Adrenal gland (tissue), 12 donors: Measurements from ENCODE around the gene PGBD5. TPM values are rescaled to one million over a fixed set of nuclear protein-coding genes. Genes with fewer than 3 reads are reported as not detected.
A peak's percentile ranks its signal among the peaks of the same experiment; 100 is the strongest.

Experiments used
- DNase-seq, 7 donors: peaks; one replicate each; pipeline ENCODE4 v3.0.0-alpha.2; 2019 to 2020
- H3K27ac ChIP-seq, 5 donors: fragments of 200-600 bp; sonication (generic) in 4 of 5; 1 replicate in 3 of 5; 2 replicates in 2 of 5; pipeline versions ENCODE4 v1.5.1 to v1.8.0; 2016 to 2020; ENCODE audit warnings: mild to moderate bottlenecking in 1 of 5
- H3K27me3 ChIP-seq: fragments of 200-600 bp; 2 replicates; pipeline ENCODE4 v1.8.0; 2021
- H3K36me3 ChIP-seq, 2 donors: fragments of 200-600 bp; replicated peaks in 1 of 2; 1 replicate in 1 of 2; 2 replicates in 1 of 2; pipeline versions ENCODE4 v1.5.1 to v1.8.0; 2018 to 2022
- H3K4me1 ChIP-seq, 2 donors: fragments of 200-600 bp; replicated peaks in 1 of 2; 1 replicate in 1 of 2; 2 replicates in 1 of 2; pipeline versions ENCODE4 v1.5.1 to v1.8.0; 2018 to 2021
- H3K4me3 ChIP-seq, 4 donors: fragments of 200-600 bp; sonication (generic) in 3 of 4; one replicate each; pipeline ENCODE4 v1.5.1; 2016 to 2018
- H3K9me3 ChIP-seq, 3 donors: fragments of 200-600 bp; sonication (generic) in 1 of 3; replicated peaks in 1 of 3; 1 replicate in 2 of 3; 2 replicates in 1 of 3; pipeline versions ENCODE4 v1.5.1 to v1.8.0; 2016 to 2021
- POLR2A ChIP-seq, 2 donors: fragments of 450-650 bp; IDR thresholded peaks; one replicate each; pipeline ENCODE4 v1.6.1; 2017; ENCODE audit warnings: antibody characterized with exemption in 2 of 2, mild to moderate bottlenecking in 2 of 2, moderate library complexity in 1 of 2
- WGBS, 4 donors: extraction: QIAGEN DNeasy Blood & Tissue Kit in 2 of 4; methylation state at CpG; one replicate each; pipeline versions ENCODE4 v1.1.5 to v1.1.7; 2013 to 2017; 5-methylcytosine and 5-hydroxymethylcytosine counted together
- intact Hi-C, 2 donors: fragments of 100-400 bp; cut with DNase I; formaldehyde crosslinking; loops; one replicate each; pipeline versions ENCODE4 v1.14.1 to v1.15.0; 2022 to 2023
- polyA plus RNA-seq, 3 donors: library from polyadenylated mRNA; stranded (reverse); fragments of 200-250 nt in 2 of 3; fragments of 350-450 nt in 1 of 3; fragmentation: Illumina TruSeq in 1 of 3; extraction: RNeasy Lipid Tissue Mini Kit (QIAGEN cat#74804) in 1 of 3; gene quantifications; one replicate each; pipeline ENCODE4 v1.2.3, GENCODE V29; 2013 to 2014
- total RNA-seq, 9 donors: library from RNA; depleted of rRNA in 4 of 9; stranded (reverse); fragments of >200 nt in 4 of 9; fragments of 120-200 nt in 1 of 9; fragmentation: NEBNext Ultra II Directional in 1 of 9; extraction: Animal tissue kit (Norgen Biotek cat#: 25700) in 1 of 9; gene quantifications; one replicate each; pipeline versions ENCODE4 v1.1.0 to v1.2.4, GENCODE V29; 2013 to 2023
- TF ChIP-seq, protein P1 (sequence below), 6 experiments: fragments of 450-650 bp in 4 of 6; fragments of 200-600 bp in 2 of 6; sonication (generic) in 1 of 6; IDR thresholded peaks; 1 replicate in 5 of 6; 2 replicates in 1 of 6; pipeline versions ENCODE4 v1.5.1 to v1.8.0; 2016 to 2021; ENCODE audit warnings: antibody characterized with exemption in 6 of 6, mild to moderate bottlenecking in 2 of 6, moderate library complexity in 1 of 6
- donor health status: healthy with polysubstance abuse.
- donor health status: Bipolar disorder and iron deficiency.
- donor health status: DM: yes; HTN: yes; CAD: no.
- donor health status: DM: no; HTN: no; CAD: no.
- donor health status: DM: no; HTN: no; CAD: no.
- donor health status: DM: yes; HTN: yes; CAD: no.

PGBD5 gene
- total and polyA plus RNA-seq, 12 donors = 1.5 to 27.9 (median 9.9) TPM

DNA sequence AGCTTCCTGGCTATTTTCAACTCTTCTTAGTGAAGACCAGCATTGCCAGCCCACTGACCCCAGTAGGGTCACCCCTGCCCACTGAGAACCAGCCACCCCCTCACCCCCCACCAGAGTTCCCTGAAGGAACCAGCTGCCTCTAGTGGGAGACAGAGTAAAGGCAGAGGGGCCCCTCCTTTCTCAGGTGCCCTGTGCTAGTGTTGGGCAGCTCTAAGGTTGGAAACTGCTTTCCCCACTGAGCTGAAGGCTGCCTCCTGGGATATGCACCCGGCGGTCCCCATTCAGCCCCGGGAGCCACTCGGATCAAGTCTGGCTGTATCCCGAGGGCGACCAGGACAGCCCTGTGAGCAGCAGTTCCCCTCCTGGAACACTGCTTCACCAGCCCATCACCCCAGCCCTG is 111.0 kb downstream of the PGBD5 start:
- no peaks in the 10 kb centered on the region for H3K36me3 ChIP-seq
- DNase-seq = peak in 1 of 7 donors; percentile 8
- no peak overlapping the region for H3K4me3 ChIP-seq
- no peaks in the 10 kb centered on the region for H3K27me3 ChIP-seq
- TF ChIP-seq POLR2A (IDR thresholded peaks at IDR 0.05) = no peak
- TF ChIP-seq, protein P1, sequence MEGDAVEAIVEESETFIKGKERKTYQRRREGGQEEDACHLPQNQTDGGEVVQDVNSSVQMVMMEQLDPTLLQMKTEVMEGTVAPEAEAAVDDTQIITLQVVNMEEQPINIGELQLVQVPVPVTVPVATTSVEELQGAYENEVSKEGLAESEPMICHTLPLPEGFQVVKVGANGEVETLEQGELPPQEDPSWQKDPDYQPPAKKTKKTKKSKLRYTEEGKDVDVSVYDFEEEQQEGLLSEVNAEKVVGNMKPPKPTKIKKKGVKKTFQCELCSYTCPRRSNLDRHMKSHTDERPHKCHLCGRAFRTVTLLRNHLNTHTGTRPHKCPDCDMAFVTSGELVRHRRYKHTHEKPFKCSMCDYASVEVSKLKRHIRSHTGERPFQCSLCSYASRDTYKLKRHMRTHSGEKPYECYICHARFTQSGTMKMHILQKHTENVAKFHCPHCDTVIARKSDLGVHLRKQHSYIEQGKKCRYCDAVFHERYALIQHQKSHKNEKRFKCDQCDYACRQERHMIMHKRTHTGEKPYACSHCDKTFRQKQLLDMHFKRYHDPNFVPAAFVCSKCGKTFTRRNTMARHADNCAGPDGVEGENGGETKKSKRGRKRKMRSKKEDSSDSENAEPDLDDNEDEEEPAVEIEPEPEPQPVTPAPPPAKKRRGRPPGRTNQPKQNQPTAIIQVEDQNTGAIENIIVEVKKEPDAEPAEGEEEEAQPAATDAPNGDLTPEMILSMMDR (IDR thresholded peaks at IDR 0.05) = no peak
- intact Hi-C loops = no loop called here
- H3K4me1 ChIP-seq = no peaks in the 10 kb centered on the region
- WGBS, 4 donors = 74 to 90% (median 85%) methylated on average over 2 to 6 of the region's 6 CpGs
- H3K9me3 ChIP-seq = no peaks in the 10 kb centered on the region
- no peak overlapping the region for H3K27ac ChIP-seq

DNA sequence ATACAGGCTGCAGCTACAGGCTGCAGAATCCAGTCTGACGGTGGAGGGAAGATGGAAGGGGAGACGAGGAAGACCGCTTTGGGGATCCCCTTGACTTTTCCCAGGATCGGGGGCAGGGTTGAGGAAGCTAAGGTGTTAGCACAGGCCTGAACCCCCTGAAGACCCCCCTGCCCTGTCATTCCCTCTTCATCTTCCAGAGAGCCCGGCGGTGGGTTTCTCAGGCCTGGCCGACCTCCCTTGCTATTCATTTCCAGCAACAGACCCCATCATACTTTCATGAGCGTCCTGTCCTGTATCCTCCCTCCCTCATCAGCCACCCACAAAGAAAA is 112.0 kb downstream of the PGBD5 start:
- no peaks in the 10 kb centered on the region for H3K27me3 ChIP-seq
- intact Hi-C loops = no loop called here
- WGBS, 4 donors = 89 to 91% (median 90%) methylated on average over 8 of the region's 8 CpGs
- TF ChIP-seq, protein P1 (IDR thresholded peaks at IDR 0.05) = no peak
- no peak for TF ChIP-seq POLR2A (IDR thresholded peaks at IDR 0.05)
- H3K4me3 ChIP-seq = no peak overlapping the region
- no peaks in the 10 kb centered on the region for H3K36me3 ChIP-seq
- DNase-seq = no peak
- no peak overlapping the region for H3K27ac ChIP-seq
- H3K9me3 ChIP-seq = no peaks in the 10 kb centered on the region
- H3K4me1 ChIP-seq = no peaks in the 10 kb centered on the region

DNA sequence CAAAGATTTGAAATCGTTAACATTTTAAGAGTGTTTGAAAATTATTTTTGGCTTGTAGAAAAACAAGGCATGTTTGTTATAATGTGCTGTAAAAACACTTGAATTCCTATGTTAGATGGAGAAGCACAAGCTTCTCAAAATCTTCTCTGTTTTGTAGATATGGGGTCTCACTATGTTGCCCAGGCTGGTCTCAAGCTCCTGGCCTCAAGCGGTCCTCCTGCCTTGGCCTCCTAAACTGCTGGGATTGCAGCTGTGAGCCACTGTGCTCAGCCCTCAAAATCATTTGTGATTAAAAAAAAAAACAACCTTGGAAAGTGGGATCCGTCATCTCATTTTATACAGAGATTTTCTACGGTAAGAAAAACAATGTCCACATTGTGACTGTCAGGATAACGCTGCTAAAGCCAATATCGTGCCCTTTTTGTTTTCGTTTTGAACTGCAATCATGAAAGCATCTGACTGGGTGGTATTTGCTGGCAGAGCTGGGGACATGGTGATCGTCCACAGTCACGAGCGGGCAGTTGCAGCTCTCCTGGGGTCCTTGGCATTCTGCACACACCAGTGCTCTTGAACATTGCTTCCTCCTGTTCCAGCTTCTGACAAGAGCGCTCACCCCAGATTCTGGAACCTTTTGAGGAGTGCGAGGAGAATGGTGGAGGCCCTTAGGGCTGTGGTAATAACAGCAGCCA is 112.5 kb downstream of the PGBD5 start:
- TF ChIP-seq POLR2A (IDR thresholded peaks at IDR 0.05) = no peak
- TF ChIP-seq, protein P1 (IDR thresholded peaks at IDR 0.05) = no peak
- H3K4me3 ChIP-seq = no peak overlapping the region
- H3K27me3 ChIP-seq = no peaks in the 10 kb centered on the region
- 74 to 85% (median 81%) methylated on average over 10 to 12 of the region's 12 CpGs for WGBS, 4 donors
- H3K36me3 ChIP-seq = no peaks in the 10 kb centered on the region
- intact Hi-C loops = no loop called here
- no peak for DNase-seq
- no peaks in the 10 kb centered on the region for H3K9me3 ChIP-seq
- no peaks in the 10 kb centered on the region for H3K4me1 ChIP-seq
- no peak overlapping the region for H3K27ac ChIP-seq

DNA sequence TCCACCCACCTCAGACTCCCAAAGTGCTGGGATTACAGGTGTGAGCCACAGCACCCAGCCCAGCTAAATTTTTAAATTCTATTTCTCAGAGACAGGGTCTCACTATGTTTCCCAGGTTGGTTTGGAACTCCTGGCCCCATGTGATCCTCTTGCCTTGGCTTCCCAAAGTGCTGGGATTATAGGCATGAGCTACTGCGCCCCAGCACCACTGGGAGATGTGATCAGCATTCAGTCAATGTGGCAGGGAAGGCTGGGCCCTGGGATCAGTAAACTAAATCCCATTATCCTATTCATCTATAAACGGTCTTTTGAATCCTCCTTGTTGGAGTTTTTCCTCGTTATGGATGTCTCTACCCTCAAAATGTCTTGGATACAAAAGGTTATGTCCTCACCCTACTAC is 113.5 kb downstream of the PGBD5 start:
- H3K27me3 ChIP-seq = no peaks in the 10 kb centered on the region
- WGBS, 4 donors = 66 to 82% (median 70%) methylated on average over 3 of the region's 3 CpGs

More for the DNA sequence above, 113.5 kb downstream of the PGBD5 start:
- no peaks in the 10 kb centered on the region for H3K36me3 ChIP-seq
- H3K4me1 ChIP-seq = no peaks in the 10 kb centered on the region
- H3K27ac ChIP-seq = no peak overlapping the region
- no peak overlapping the region for H3K4me3 ChIP-seq
- H3K9me3 ChIP-seq = no peaks in the 10 kb centered on the region
- no peak for DNase-seq
- intact Hi-C loops = no loop called here
- TF ChIP-seq, protein P1 (IDR thresholded peaks at IDR 0.05) = no peak
- TF ChIP-seq POLR2A (IDR thresholded peaks at IDR 0.05) = no peak
